ENCODE data around the gene UBE4B. TPM values are rescaled to one million over a fixed set of nuclear protein-coding genes. Genes with fewer than 3 reads are reported as not detected.

Gene UBE4B
- total and polyA plus RNA-seq, 3 donors from 2014 or later: 26.1 to 63.3 (median 62.0) TPM

GRCh38 chr1:9990944-9991343 lies 41.8 kb upstream of the UBE4B start:
- 40 to 51% methylated on average over 2 of the region's 2 CpGs for WGBS, 2 donors
- no peaks in the 10 kb centered on the region for H3K36me3 ChIP-seq (ENCODE audit: low read depth, missing control alignments)
- no peaks in the 10 kb centered on the region for H3K4me1 ChIP-seq
- no peak for DNase-seq
- intact Hi-C loops (cut with DNase I; ENCODE audit: low total_unique reads): no loop called here
- H3K27ac ChIP-seq: no peak overlapping the region
- no peak overlapping the region for H3K4me3 ChIP-seq
- no peaks in the 10 kb centered on the region for H3K27me3 ChIP-seq
- H3K9me3 ChIP-seq: no peaks in the 10 kb centered on the region
- TF ChIP-seq, protein P1, sequence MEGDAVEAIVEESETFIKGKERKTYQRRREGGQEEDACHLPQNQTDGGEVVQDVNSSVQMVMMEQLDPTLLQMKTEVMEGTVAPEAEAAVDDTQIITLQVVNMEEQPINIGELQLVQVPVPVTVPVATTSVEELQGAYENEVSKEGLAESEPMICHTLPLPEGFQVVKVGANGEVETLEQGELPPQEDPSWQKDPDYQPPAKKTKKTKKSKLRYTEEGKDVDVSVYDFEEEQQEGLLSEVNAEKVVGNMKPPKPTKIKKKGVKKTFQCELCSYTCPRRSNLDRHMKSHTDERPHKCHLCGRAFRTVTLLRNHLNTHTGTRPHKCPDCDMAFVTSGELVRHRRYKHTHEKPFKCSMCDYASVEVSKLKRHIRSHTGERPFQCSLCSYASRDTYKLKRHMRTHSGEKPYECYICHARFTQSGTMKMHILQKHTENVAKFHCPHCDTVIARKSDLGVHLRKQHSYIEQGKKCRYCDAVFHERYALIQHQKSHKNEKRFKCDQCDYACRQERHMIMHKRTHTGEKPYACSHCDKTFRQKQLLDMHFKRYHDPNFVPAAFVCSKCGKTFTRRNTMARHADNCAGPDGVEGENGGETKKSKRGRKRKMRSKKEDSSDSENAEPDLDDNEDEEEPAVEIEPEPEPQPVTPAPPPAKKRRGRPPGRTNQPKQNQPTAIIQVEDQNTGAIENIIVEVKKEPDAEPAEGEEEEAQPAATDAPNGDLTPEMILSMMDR (IDR thresholded peaks at IDR 0.05): no peak
- TF ChIP-seq POLR2A (IDR thresholded peaks at IDR 0.05): no peak

GRCh38 chr1:9992910-9993309 lies 39.8 kb upstream of the UBE4B start:
- no peak for DNase-seq
- no peaks in the 10 kb centered on the region for H3K27me3 ChIP-seq
- TF ChIP-seq POLR2A (IDR thresholded peaks at IDR 0.05): no peak
- TF ChIP-seq, protein P1 (IDR thresholded peaks at IDR 0.05): no peak
- no peak overlapping the region for H3K27ac ChIP-seq
- no peak overlapping the region for H3K4me3 ChIP-seq
- intact Hi-C loops (cut with DNase I; ENCODE audit: low total_unique reads): no loop called here
- no peaks in the 10 kb centered on the region for H3K9me3 ChIP-seq
- 86 to 92% methylated on average over 5 of the region's 5 CpGs for WGBS, 2 donors
- peaks cover 6% of the 10 kb centered on the region for H3K4me1 ChIP-seq
- no peaks in the 10 kb centered on the region for H3K36me3 ChIP-seq (ENCODE audit: low read depth, missing control alignments)

GRCh38 chr1:9993561-9994075 lies 39.1 kb upstream of the UBE4B start:
- no peaks in the 10 kb centered on the region for H3K9me3 ChIP-seq
- H3K4me1 ChIP-seq: peaks cover 8% of the 10 kb centered on the region
- intact Hi-C loops (cut with DNase I; ENCODE audit: low total_unique reads): no loop called here
- no peak overlapping the region for H3K27ac ChIP-seq
- H3K36me3 ChIP-seq (ENCODE audit: low read depth, missing control alignments): no peaks in the 10 kb centered on the region
- DNase-seq: no peak
- TF ChIP-seq, protein P1 (IDR thresholded peaks at IDR 0.05): no peak
- no peak for TF ChIP-seq POLR2A (IDR thresholded peaks at IDR 0.05)
- 74 to 82% methylated on average over 7 of the region's 7 CpGs for WGBS, 2 donors
- H3K27me3 ChIP-seq: no peaks in the 10 kb centered on the region
- H3K4me3 ChIP-seq: no peak overlapping the region

DNA sequence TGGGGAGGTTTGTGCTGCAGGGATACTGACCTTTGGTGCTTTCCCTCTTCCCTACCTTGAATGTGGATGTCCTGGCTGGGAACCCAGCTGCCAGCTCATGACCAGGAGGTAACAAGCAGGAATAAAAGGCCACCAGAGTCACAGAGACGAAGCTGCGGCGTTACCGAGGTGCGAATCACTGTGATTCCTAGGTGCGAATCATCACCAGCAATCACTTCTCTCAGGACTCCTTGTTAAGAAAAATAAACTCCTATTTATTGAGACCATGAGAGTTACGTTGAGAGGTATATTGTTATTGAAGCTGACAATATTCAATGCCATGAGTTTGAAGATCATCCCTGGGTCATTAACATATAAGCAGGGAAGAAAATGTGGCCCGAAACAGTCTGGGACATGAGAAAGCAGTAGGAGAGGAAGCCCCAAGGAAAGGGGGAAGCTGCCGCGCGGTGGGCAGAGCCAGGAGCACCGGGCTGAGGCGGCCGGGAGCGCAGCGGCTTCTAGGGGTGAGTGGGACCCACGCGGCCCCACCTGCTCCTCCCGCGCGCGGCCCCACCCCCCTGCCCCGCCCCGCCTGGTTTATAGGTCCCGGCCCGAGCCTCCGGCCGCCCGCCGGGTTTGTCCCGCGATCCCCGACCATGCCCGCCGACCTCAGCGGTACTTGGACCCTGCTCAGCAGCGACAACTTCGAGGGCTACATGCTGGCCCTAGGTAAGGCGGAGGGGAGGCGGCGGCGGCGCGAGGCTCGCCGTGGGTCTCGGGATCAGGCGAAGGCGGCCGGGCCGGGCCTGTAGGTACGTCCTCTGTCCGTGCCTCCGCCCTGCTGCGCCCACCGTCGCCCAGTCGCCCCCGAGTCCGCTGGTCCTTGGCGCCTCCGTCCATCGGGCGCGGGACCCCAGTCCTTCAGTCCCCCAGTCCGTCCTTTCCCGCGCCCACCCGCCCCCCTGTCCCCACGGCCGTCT lies 35.9 kb upstream of the UBE4B start, which contains the start of gene RBP7:
Gene RBP7 (plus strand): TSS at position 605 of the 959 bp plus-strand sequence. CDS start 31 bp downstream, at position 636.
- no peaks in the 10 kb centered on the region for H3K36me3 ChIP-seq (ENCODE audit: low read depth, missing control alignments)
- no peaks in the 10 kb centered on the region for H3K9me3 ChIP-seq
- 7 to 25% methylated on average over 13 to 58 of the region's 71 CpGs for WGBS, 2 donors
- peak; percentile 17 for DNase-seq
- no peaks in the 10 kb centered on the region for H3K27me3 ChIP-seq
- H3K4me3 ChIP-seq: peak within 1 kb of the TSS; percentile 44 to 62
- TF ChIP-seq, protein P1 (IDR thresholded peaks at IDR 0.05): no peak
- no peak for TF ChIP-seq POLR2A (IDR thresholded peaks at IDR 0.05)
- H3K27ac ChIP-seq: peak within 1 kb of the TSS in 1 of 2 donors; percentile 33
- intact Hi-C loops (cut with DNase I; ENCODE audit: low total_unique reads): no loop called here
- peaks cover 8% of the 10 kb centered on the region for H3K4me1 ChIP-seq

Data from testis (tissue), 3 donors.